Neural cell (in vitro differentiated cells): ENCODE results near the gene CD80. TPM values are rescaled to one million over a fixed set of nuclear protein-coding genes. Genes with fewer than 3 reads are reported as not detected.
"Not testable (repeated sequence)": the region's sequence is repeated elsewhere in the genome, so short reads cannot be mapped to it uniquely, and the experiment has no call there.

Experiments used
- H2AFZ ChIP-seq: fragments of 200-600, 300-800 bp; sonication (generic), shearing (Covaris generic); 2 replicates; pipeline ENCODE4 v1.6.0; 2014; ENCODE audit warnings: low read depth, mild to moderate bottlenecking, antibody characterized with exemption, low read length, moderate library complexity
- H3F3A ChIP-seq: fragments of 200-600 bp; shearing (Covaris generic); 2 replicates; pipeline ENCODE4 v1.6.1; 2016; ENCODE audit warnings: mild to moderate bottlenecking, moderate library complexity, mixed read lengths, antibody characterized with exemption, low read length; ENCODE audit not compliant: insufficient read depth, poor library complexity, severe bottlenecking
- H3K27ac ChIP-seq: fragments of 200-600, 300-800 bp; sonication (generic), shearing (Covaris generic); 2 replicates; pipeline ENCODE4 v1.5.1; 2014; ENCODE audit warnings: mild to moderate bottlenecking, low read length, moderate library complexity
- H3K27me3 ChIP-seq: fragments of 300-800, 200-600 bp; sonication (generic), shearing (Covaris generic); 2 replicates; pipeline ENCODE4 v1.6.0; 2014; ENCODE audit warnings: mild to moderate bottlenecking, low read depth, low read length, moderate library complexity; ENCODE audit not compliant: insufficient read depth
- H3K36me3 ChIP-seq: fragments of 300-800, 200-600 bp; sonication (generic), shearing (Covaris generic); 2 replicates; pipeline ENCODE4 v1.5.1; 2014; ENCODE audit warnings: mild to moderate bottlenecking, antibody characterized with exemption, low read length, moderate library complexity; ENCODE audit not compliant: insufficient read depth
- H3K4me2 ChIP-seq: fragments of 300-800, 200-600 bp; sonication (generic), shearing (Covaris generic); 2 replicates; pipeline ENCODE4 v1.6.0; 2014; ENCODE audit warnings: mild to moderate bottlenecking, low read length
- H3K4me3 ChIP-seq: fragments of 300-800, 200-600 bp; sonication (generic), shearing (Covaris generic); 2 replicates; pipeline ENCODE4 v1.5.1; 2014; ENCODE audit warnings: mild to moderate bottlenecking, low read length, moderate library complexity
- H3K79me2 ChIP-seq: fragments of 200-600 bp; shearing (Covaris generic); replicated peaks from 2 replicates; pipeline ENCODE4 v1.6.0; 2014; ENCODE audit warnings: mild to moderate bottlenecking, low read length, moderate library complexity; ENCODE audit not compliant: insufficient read depth
- H3K9ac ChIP-seq: fragments of 300-800, 200-600 bp; sonication (generic), shearing (Covaris generic); 2 replicates; pipeline ENCODE4 v1.6.1; 2016; ENCODE audit warnings: mild to moderate bottlenecking, low read length, mixed read lengths
- H3K9me2 ChIP-seq: fragments of 200-600 bp; shearing (Covaris generic); 2 replicates; pipeline ENCODE4 v1.6.1; 2016; ENCODE audit warnings: mild to moderate bottlenecking, low read length, mixed read lengths; ENCODE audit not compliant: insufficient read depth
- H3K9me3 ChIP-seq: fragments of 200-600, 300-800 bp; sonication (generic), shearing (Covaris generic); 2 replicates; pipeline ENCODE4 v1.6.1; 2016; ENCODE audit warnings: mild to moderate bottlenecking, mixed run types, low read length, moderate library complexity, mixed read lengths
- H4K20me1 ChIP-seq: fragments of 200-600 bp; shearing (Covaris generic); 2 replicates; pipeline ENCODE4 v1.6.1; 2016; ENCODE audit warnings: mild to moderate bottlenecking, mixed run types; ENCODE audit not compliant: insufficient read depth
- CTCF ChIP-seq: fragments of 450-650 bp; IDR thresholded peaks from 2 replicates; pipeline ENCODE4 v1.5.1; 2014; ENCODE audit warnings: antibody characterized with exemption, mild to moderate bottlenecking, moderate library complexity; ENCODE audit not compliant: poor library complexity, severe bottlenecking
- EP300 ChIP-seq: fragments of 450-650 bp; conservative IDR thresholded peaks from 2 replicates; pipeline ENCODE4 v1.6.1; 2014; ENCODE audit warnings: antibody characterized with exemption, mild to moderate bottlenecking, moderate library complexity; ENCODE audit not compliant: poor library complexity, severe bottlenecking
- EZH2 ChIP-seq: fragments of 200-600, 300-800 bp; shearing (Covaris generic), sonication (generic); IDR thresholded peaks from 2 replicates; pipeline ENCODE4 v1.6.1; 2014; ENCODE audit warnings: antibody characterized with exemption, low read length, borderline replicate concordance, mild to moderate bottlenecking; ENCODE audit not compliant: insufficient read depth, poor library complexity, severe bottlenecking
- MXI1 ChIP-seq: fragments of 450-650 bp; conservative IDR thresholded peaks from 2 replicates; pipeline ENCODE4 v1.6.1; 2014; ENCODE audit warnings: antibody characterized with exemption, mild to moderate bottlenecking; ENCODE audit not compliant: poor library complexity, severe bottlenecking
- POLR2AphosphoS5 ChIP-seq: IDR thresholded peaks from 2 replicates; pipeline ENCODE4 v1.6.1; 2012
- RAD21 ChIP-seq: fragments of 450-650 bp; conservative IDR thresholded peaks from 2 replicates; pipeline ENCODE4 v1.6.1; 2014; ENCODE audit warnings: antibody characterized with exemption, mild to moderate bottlenecking, moderate library complexity
- REST ChIP-seq: IDR thresholded peaks from 2 replicates; pipeline ENCODE4 v1.6.1; 2012; ENCODE audit warnings: borderline replicate concordance
- SMC3 ChIP-seq: fragments of 450-650 bp; conservative IDR thresholded peaks from 2 replicates; pipeline ENCODE4 v1.6.1; 2014; ENCODE audit warnings: antibody characterized with exemption, mild to moderate bottlenecking, moderate library complexity; ENCODE audit not compliant: poor library complexity
- TAF1 ChIP-seq: IDR thresholded peaks from 2 replicates; pipeline ENCODE4 v1.6.1; 2012; ENCODE audit warnings: low read depth
- polyA plus RNA-seq: library from polyadenylated mRNA; depleted of rRNA; stranded (reverse); fragments of >200 nt; gene quantifications from 2 replicates; pipeline ENCODE4 v1.2.3, GENCODE V29; 2014

Gene CD80
- polyA plus RNA-seq, 1 donor from 2014 or later: not detected

- not testable (repeated sequence) for H3K9me2 ChIP-seq, H3K27ac ChIP-seq, H3F3A ChIP-seq, H2AFZ ChIP-seq, H3K79me2 ChIP-seq, H3K4me3 ChIP-seq, H3K9ac ChIP-seq, H3K36me3 ChIP-seq, H3K4me2 ChIP-seq, H3K9me3 ChIP-seq, H4K20me1 ChIP-seq, H3K27me3 ChIP-seq
These were observed 35.5 kb upstream of the CD80 start for GRCh38 chr3:119594929-119595328.

GRCh38 chr3:119594066-119594465 is 34.7 kb upstream of the CD80 start:
- Histone ChIP-seq H3K4me2 (no peak overlapping the region), H2AFZ (no peak overlapping the region), H3K4me3 (no peak overlapping the region), H3K36me3 (no peaks in the 10 kb centered on the region), H3K27ac (no peak overlapping the region), H4K20me1 (no peaks in the 10 kb centered on the region), H3K9ac (no peak overlapping the region), H3K9me2 (no peaks in the 10 kb centered on the region), H3F3A (no peaks in the 10 kb centered on the region), H3K79me2 (no peaks in the 10 kb centered on the region), H3K9me3 (no peaks in the 10 kb centered on the region), H3K27me3 (no peaks in the 10 kb centered on the region)
- TF ChIP-seq CTCF (no peak), REST (no peak), TAF1 (no peak), EZH2 (no peak), SMC3 (no peak), EP300 (no peak), RAD21 (no peak), MXI1 (no peak), POLR2AphosphoS5 (no peak)

- no peak overlapping the region for H3K4me3 ChIP-seq
- no peak overlapping the region for H3K4me2 ChIP-seq
- H3K9ac ChIP-seq: no peak overlapping the region
- no peak overlapping the region for H2AFZ ChIP-seq
- H3F3A ChIP-seq: no peaks in the 10 kb centered on the region
- no peaks in the 10 kb centered on the region for H3K27me3 ChIP-seq
- no peaks in the 10 kb centered on the region for H4K20me1 ChIP-seq
- H3K9me3 ChIP-seq: no peaks in the 10 kb centered on the region
- no peaks in the 10 kb centered on the region for H3K79me2 ChIP-seq
- H3K36me3 ChIP-seq: no peaks in the 10 kb centered on the region
- TF ChIP-seq EP300: no peak
- no peak overlapping the region for H3K27ac ChIP-seq
- no peaks in the 10 kb centered on the region for H3K9me2 ChIP-seq
These were observed 33.4 kb upstream of the CD80 start for GRCh38 chr3:119592861-119593260.
